Prostate gland (tissue), 2 donors: ENCODE data around the gene WDR31.

Source experiments
- POLR2A ChIP-seq: fragments of 450-650 bp; IDR thresholded peaks from one replicate; pipeline ENCODE4 v1.6.1; 2016; ENCODE audit warnings: antibody characterized with exemption, mild to moderate bottlenecking
- TF ChIP-seq, protein P1 (sequence below), 4 experiments: fragments of 200-600 bp in 2 of 4; fragments of 450-650 bp in 2 of 4; sonication (generic) in 2 of 4; IDR thresholded peaks; 1 replicate in 3 of 4; 2 replicates in 1 of 4; pipeline ENCODE4 v1.5.1; 2016 to 2019; ENCODE audit warnings: antibody characterized with exemption in 4 of 4, mild to moderate bottlenecking in 2 of 4, moderate library complexity in 2 of 4

DNA sequence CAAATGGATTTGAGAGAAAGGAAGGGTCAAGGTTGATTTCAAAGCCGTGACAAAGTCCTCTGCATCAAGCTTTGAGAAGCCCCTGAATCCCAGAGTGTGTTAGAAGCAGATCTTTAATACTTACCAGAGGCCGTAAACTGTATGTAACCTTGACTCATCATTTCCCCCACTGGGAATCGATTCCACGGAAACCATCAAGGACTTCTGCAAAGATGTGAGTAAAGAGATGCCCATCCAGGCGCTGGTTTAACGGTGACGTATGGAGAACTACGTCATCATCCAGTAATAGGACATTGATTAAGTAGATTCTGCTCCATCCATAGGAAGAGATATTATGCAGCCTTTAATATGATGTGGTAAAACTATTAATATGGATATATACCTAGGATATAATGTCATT lies 38.5 kb downstream of the WDR31 start:
- TF ChIP-seq, protein P1, sequence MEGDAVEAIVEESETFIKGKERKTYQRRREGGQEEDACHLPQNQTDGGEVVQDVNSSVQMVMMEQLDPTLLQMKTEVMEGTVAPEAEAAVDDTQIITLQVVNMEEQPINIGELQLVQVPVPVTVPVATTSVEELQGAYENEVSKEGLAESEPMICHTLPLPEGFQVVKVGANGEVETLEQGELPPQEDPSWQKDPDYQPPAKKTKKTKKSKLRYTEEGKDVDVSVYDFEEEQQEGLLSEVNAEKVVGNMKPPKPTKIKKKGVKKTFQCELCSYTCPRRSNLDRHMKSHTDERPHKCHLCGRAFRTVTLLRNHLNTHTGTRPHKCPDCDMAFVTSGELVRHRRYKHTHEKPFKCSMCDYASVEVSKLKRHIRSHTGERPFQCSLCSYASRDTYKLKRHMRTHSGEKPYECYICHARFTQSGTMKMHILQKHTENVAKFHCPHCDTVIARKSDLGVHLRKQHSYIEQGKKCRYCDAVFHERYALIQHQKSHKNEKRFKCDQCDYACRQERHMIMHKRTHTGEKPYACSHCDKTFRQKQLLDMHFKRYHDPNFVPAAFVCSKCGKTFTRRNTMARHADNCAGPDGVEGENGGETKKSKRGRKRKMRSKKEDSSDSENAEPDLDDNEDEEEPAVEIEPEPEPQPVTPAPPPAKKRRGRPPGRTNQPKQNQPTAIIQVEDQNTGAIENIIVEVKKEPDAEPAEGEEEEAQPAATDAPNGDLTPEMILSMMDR (IDR thresholded peaks at IDR 0.05) = no peak
- TF ChIP-seq POLR2A = no peak
